ENCODE results near the gene TMEM106C. TPM values are rescaled to one million over a fixed set of nuclear protein-coding genes. Genes with fewer than 3 reads are reported as not detected.

TMEM106C gene
- total RNA-seq, 1 donor from 2014 or later = 31.3 TPM

DNA sequence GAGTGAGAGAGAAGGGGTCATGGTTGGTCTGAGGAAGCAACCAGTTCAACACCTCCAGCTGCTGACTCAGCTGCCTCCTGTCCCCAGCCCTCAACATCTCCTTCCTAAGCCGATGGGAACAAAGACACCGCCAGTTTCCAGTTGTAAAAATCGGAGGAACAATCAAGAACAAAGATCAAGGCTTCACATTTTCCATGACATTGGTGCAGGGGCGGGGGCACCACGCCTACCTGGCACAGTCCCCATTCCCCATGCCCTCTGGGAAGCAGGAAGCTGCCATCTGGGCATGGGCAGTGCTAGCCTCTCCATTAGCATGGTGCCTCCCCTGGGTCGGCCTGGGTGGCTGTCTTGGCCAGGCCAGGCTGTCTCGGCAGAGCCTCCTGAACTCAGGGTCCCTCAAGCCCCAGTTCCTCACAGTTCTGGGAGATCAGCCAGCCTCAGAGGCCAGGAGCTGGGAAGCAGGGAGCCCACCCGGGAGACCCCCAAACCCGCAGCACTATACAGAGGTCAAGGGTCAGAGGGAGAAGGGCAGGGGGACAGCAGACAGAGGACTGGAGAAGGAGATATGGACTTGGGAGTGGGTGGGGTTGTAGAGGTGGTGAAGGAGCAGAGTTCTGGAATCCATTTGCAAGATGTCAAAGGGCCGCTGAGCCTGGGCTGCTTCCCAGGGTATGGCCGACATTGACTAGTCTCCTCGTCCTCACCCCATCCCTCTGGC is 19.6 kb upstream of the TMEM106C start:
- no peak for DNase-seq
- ATAC-seq (ENCODE audit: low read depth) = no peak
- Mint-ChIP-seq H3K27me3 (peaks cover 18% of the 10 kb centered on the region), H3K4me1 (no peaks in the 10 kb centered on the region), H3K4me3 (no peak overlapping the region), H3K36me3 (ENCODE audit: low read depth) (no peaks in the 10 kb centered on the region), H3K9me3 (no peaks in the 10 kb centered on the region), H3K27ac (no peak overlapping the region)
- ChIA-PET POLR2A (no interaction called here), CTCF (no interaction called here)
- TF ChIP-seq, protein P1, sequence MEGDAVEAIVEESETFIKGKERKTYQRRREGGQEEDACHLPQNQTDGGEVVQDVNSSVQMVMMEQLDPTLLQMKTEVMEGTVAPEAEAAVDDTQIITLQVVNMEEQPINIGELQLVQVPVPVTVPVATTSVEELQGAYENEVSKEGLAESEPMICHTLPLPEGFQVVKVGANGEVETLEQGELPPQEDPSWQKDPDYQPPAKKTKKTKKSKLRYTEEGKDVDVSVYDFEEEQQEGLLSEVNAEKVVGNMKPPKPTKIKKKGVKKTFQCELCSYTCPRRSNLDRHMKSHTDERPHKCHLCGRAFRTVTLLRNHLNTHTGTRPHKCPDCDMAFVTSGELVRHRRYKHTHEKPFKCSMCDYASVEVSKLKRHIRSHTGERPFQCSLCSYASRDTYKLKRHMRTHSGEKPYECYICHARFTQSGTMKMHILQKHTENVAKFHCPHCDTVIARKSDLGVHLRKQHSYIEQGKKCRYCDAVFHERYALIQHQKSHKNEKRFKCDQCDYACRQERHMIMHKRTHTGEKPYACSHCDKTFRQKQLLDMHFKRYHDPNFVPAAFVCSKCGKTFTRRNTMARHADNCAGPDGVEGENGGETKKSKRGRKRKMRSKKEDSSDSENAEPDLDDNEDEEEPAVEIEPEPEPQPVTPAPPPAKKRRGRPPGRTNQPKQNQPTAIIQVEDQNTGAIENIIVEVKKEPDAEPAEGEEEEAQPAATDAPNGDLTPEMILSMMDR (IDR thresholded peaks at IDR 0.05) = no peak
- intact Hi-C loops (cut with micrococcal nuclease) = loop anchor here (2.0 kb wide), 1 partner anchor 675 kb away; no protein-coding TSS in a partner anchor

DNA sequence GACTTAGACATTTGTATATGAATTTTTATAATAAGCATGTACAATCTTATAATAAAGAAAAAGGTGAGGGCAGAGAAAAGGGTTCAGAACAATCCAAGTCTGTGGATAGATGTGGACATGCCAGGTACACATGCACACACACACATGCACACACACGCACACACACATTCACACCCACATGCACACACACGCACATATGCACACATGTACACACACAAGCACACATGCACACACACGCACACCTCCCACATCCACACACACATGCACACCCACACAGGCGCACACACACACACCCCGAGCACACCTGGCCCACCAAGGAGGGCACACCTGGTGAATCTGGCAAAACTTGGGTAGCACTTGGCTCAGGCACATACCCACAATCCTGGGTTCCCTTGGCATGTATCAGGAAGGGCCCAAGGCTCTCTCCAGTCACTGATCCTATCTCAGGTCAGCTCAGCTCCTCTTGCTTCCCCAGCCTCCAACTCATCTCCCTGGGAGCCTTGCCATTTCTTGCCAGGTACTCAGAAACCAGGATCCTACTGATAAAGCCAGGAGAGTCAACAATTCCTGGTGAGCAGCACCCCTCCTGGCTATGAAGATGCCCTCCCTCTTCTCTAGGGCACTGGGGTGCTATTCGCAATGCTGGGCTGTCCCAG is 18.6 kb upstream of the TMEM106C start:
- TF ChIP-seq, protein P1 (IDR thresholded peaks at IDR 0.05) = no peak
- ATAC-seq (ENCODE audit: low read depth) = no peak
- H3K4me1 Mint-ChIP-seq = no peaks in the 10 kb centered on the region
- intact Hi-C loops (cut with micrococcal nuclease) = no loop called here
- ChIA-PET POLR2A (no interaction called here), CTCF (no interaction called here)
- no peaks in the 10 kb centered on the region for H3K36me3 Mint-ChIP-seq (ENCODE audit: low read depth)
- peaks cover 19% of the 10 kb centered on the region for H3K27me3 Mint-ChIP-seq
- H3K27ac Mint-ChIP-seq = no peak overlapping the region
- no peak for DNase-seq
- no peak overlapping the region for H3K4me3 Mint-ChIP-seq
- H3K9me3 Mint-ChIP-seq = no peaks in the 10 kb centered on the region

DNA sequence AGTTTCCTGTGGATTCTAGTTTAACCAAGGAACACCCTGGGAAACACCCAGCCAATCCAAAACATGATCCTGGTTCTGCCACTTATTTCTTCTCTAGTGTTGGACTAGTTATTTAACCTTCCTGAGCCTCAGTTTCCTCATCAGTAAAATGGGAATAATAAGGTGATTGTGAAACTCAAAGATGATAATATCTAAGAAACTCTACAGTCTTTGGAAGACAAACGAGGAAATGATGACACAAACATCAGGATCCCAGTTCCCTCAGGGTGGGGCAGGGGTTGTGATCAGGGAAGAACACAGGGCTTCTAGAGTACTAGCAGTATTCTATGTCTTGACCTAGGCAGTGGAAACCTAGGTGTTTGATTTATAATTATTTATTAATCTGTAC is 18.1 kb upstream of the TMEM106C start:
- H3K4me3 Mint-ChIP-seq = no peak overlapping the region
- no peak for DNase-seq
- ATAC-seq (ENCODE audit: low read depth) = no peak
- H3K36me3 Mint-ChIP-seq (ENCODE audit: low read depth) = no peaks in the 10 kb centered on the region
- no peaks in the 10 kb centered on the region for H3K9me3 Mint-ChIP-seq
- H3K27me3 Mint-ChIP-seq = peaks cover 21% of the 10 kb centered on the region
- H3K27ac Mint-ChIP-seq = no peak overlapping the region
- intact Hi-C loops (cut with micrococcal nuclease) = no loop called here
- ChIA-PET POLR2A (no interaction called here), CTCF (no interaction called here)
- H3K4me1 Mint-ChIP-seq = no peaks in the 10 kb centered on the region
- TF ChIP-seq, protein P1 (IDR thresholded peaks at IDR 0.05) = no peak

DNA sequence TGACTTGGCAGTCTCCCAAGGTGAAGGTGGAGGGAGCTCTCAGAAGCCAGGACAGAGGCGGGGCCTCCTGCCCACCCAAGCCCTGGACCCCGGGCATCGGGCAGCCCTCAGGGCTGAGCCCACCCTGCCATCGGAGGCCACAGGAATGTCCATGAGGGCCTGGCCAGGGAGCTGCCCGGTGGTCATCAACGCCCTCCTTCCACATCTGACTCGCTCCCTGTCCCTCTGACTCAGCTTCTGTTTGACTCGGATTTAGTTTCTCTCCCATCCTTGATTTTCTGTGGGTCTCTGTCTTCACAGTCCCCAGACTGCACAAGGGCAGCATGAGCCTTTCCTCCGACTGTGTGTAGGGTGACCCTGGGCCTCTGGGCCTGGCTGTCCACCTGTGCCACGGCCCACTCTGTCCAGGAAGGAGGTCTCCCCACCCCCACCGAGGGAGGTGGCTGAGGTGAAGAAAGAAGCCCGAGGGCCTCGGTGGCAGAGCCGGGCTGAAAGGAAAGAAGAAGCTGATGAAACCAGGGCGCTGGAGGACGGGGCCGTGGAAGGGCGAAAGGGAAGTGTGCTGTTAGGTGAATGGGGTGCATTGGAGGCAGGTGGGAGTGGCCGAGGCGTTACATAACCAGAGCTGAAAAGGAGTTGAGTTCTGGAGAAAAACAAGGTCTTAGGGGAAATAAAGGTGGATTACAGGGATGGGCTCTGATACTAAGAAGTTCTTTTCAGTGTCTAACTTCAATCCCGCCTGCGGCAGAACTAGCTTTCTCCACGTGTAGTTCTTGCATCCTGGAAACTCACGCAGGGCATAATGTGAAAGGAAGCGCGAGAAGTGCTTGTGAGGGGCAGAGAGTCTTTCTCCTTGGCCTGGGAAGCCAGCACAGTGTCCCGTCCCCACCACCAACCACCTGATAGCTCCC is 16.7 kb upstream of the TMEM106C start:
- no peak for DNase-seq
- TF ChIP-seq, protein P1 (IDR thresholded peaks at IDR 0.05) = no peak
- no peak overlapping the region for H3K4me3 Mint-ChIP-seq
- ChIA-PET POLR2A (no interaction called here), CTCF (no interaction called here)
- no peak for ATAC-seq (ENCODE audit: low read depth)
- no peaks in the 10 kb centered on the region for H3K9me3 Mint-ChIP-seq
- H3K4me1 Mint-ChIP-seq = no peaks in the 10 kb centered on the region
- intact Hi-C loops (cut with micrococcal nuclease) = no loop called here
- no peak overlapping the region for H3K27ac Mint-ChIP-seq
- peaks cover 20% of the 10 kb centered on the region for H3K27me3 Mint-ChIP-seq
- H3K36me3 Mint-ChIP-seq (ENCODE audit: low read depth) = no peaks in the 10 kb centered on the region

DNA sequence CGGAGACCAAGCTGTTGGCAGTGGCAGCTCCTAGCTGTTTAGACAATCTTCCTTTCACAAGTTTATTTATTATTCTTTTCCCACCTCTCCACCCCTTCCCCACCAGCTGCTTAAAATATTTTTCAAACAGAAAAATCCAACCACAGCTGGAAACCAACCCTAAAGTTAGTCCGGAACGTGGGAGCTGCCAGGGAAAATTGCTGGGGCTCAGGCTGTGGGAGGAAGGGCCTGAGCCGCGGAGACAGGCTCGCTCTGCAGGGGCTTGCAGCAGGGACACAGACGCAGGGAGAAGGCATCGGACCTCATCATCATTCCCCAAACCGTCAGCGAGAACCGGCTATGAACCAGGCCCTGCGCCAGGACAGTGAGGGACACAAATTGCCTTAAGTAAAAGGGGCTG is 16.1 kb upstream of the TMEM106C start:
- no peak overlapping the region for H3K27ac Mint-ChIP-seq
- no peaks in the 10 kb centered on the region for H3K9me3 Mint-ChIP-seq
- H3K4me3 Mint-ChIP-seq = no peak overlapping the region
- peaks cover 20% of the 10 kb centered on the region for H3K27me3 Mint-ChIP-seq
- intact Hi-C loops (cut with micrococcal nuclease) = no loop called here
- POLR2A ChIA-PET = no interaction called here
- no peak for DNase-seq
- H3K4me1 Mint-ChIP-seq = no peaks in the 10 kb centered on the region
- CTCF ChIA-PET = no interaction called here
- TF ChIP-seq, protein P1 (IDR thresholded peaks at IDR 0.05) = no peak
- H3K36me3 Mint-ChIP-seq (ENCODE audit: low read depth) = no peaks in the 10 kb centered on the region
- no peak for ATAC-seq (ENCODE audit: low read depth)
